Breast epithelium (tissue), 4 donors: Measurements from ENCODE around the gene LMCD1. TPM values are rescaled to one million over a fixed set of nuclear protein-coding genes. Genes with fewer than 3 reads are reported as not detected.

Experiments used
- DNase-seq, 2 donors: peaks; one replicate each; pipeline ENCODE4 v3.0.0-alpha.2; 2019; ENCODE audit warnings: low spot score in 2 of 2
- H3K27ac ChIP-seq, 2 donors: fragments of 200-600 bp; sonication (generic) in 1 of 2; one replicate each; pipeline ENCODE4 v1.5.1; 2016 to 2019; ENCODE audit warnings: mild to moderate bottlenecking in 1 of 2
- H3K27me3 ChIP-seq, 2 donors: fragments of 200-600 bp; sonication (generic) in 1 of 2; one replicate each; pipeline versions ENCODE4 v1.5.1 to v1.6.0; 2017 to 2019; ENCODE audit warnings: control low read depth in 1 of 2, mild to moderate bottlenecking in 1 of 2
- H3K36me3 ChIP-seq: fragments of 200-600 bp; one replicate; pipeline ENCODE4 v1.5.1; 2019
- H3K4me1 ChIP-seq, 2 donors: fragments of 200-600 bp; sonication (generic); one replicate each; pipeline ENCODE4 v1.5.1; 2016 to 2019; ENCODE audit warnings: control low read depth in 1 of 2
- H3K4me3 ChIP-seq, 3 donors: fragments of 200-600 bp; sonication (generic); 1 replicate in 2 of 3; 2 replicates in 1 of 3; pipeline ENCODE4 v1.5.1; 2016 to 2019; ENCODE audit warnings: mild to moderate bottlenecking in 3 of 3, moderate library complexity in 2 of 3
- H3K9me3 ChIP-seq, 2 donors: fragments of 200-600 bp; sonication (generic) in 1 of 2; one replicate each; pipeline ENCODE4 v1.5.1; 2016 to 2019; ENCODE audit warnings: control low read depth in 1 of 2
- CTCF ChIP-seq, 3 donors: fragments of 450-650 bp; IDR thresholded peaks; one replicate each; pipeline ENCODE4 v1.5.1; 2016 to 2017; ENCODE audit warnings: antibody characterized with exemption in 3 of 3, mild to moderate bottlenecking in 3 of 3, moderate library complexity in 3 of 3
- POLR2A ChIP-seq: fragments of 450-650 bp; IDR thresholded peaks from one replicate; pipeline ENCODE4 v1.6.1; 2016; ENCODE audit warnings: antibody characterized with exemption, mild to moderate bottlenecking, moderate library complexity
- POLR2AphosphoS5 ChIP-seq, 3 donors: sonication (generic); formaldehyde crosslinking; IDR thresholded peaks; one replicate each; pipeline ENCODE4 v1.6.1; 2017; ENCODE audit warnings: antibody characterized with exemption in 3 of 3
- intact Hi-C: fragments of 100-400 bp; cut with DNase I; formaldehyde crosslinking; loops from one replicate; pipeline ENCODE4 v1.15.1; 2023; ENCODE audit warnings: low total_unique reads
- total RNA-seq, 3 donors: library from RNA; depleted of rRNA; stranded (reverse); fragments of >200 nt; gene quantifications; one replicate each; pipeline ENCODE4 v1.1.0, GENCODE V29; 2016

LMCD1 gene
- total RNA-seq, 3 donors from 2014 or later: 53.0 to 228 (median 105) TPM

DNA sequence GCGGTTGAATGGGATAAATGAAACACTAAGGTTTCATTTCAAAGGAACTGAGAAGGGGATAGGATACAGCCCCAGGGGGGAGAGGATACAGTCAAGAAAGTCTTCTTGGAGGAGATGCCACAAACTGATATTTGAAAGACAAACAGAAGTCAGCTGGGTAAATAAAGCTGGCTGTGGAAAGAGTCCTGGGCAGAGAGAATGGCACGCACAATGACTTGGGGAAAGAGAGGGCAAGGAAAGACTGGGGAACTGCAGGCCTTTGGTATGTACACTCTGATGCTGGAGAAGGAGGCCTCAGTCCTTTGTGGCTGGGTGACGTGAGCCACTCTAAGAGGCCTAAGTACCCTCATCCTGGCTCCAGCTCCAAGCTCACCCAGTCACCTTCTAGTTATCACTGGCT is 45.2 kb upstream of the LMCD1 start:
- Histone ChIP-seq H3K4me3 (no peak overlapping the region), H3K9me3 (no peaks in the 10 kb centered on the region), H3K27ac (peak overlapping the region; percentile 43 to 64), H3K4me1 (no peaks in the 10 kb centered on the region), H3K36me3 (no peaks in the 10 kb centered on the region), H3K27me3 (no peaks in the 10 kb centered on the region)
- intact Hi-C loops: no loop called here
- TF ChIP-seq CTCF (IDR thresholded peaks at IDR 0.05) (no peak), POLR2AphosphoS5 (IDR thresholded peaks at IDR 0.05) (no peak), POLR2A (no peak)
- no peak for DNase-seq

- H3K9me3 ChIP-seq: no peaks in the 10 kb centered on the region
- peak overlapping the region; percentile 43 to 64 for H3K27ac ChIP-seq
- H3K4me3 ChIP-seq: no peak overlapping the region
- H3K27me3 ChIP-seq: no peaks in the 10 kb centered on the region
- H3K36me3 ChIP-seq: no peaks in the 10 kb centered on the region
- H3K4me1 ChIP-seq: no peaks in the 10 kb centered on the region
- no peak for DNase-seq
- intact Hi-C loops: no loop called here
- TF ChIP-seq POLR2AphosphoS5 (IDR thresholded peaks at IDR 0.05): no peak
- TF ChIP-seq CTCF (IDR thresholded peaks at IDR 0.05): no peak
- no peak for TF ChIP-seq POLR2A
These were observed 44.6 kb upstream of the LMCD1 start for GRCh38 chr3:8457039-8457438.

DNA sequence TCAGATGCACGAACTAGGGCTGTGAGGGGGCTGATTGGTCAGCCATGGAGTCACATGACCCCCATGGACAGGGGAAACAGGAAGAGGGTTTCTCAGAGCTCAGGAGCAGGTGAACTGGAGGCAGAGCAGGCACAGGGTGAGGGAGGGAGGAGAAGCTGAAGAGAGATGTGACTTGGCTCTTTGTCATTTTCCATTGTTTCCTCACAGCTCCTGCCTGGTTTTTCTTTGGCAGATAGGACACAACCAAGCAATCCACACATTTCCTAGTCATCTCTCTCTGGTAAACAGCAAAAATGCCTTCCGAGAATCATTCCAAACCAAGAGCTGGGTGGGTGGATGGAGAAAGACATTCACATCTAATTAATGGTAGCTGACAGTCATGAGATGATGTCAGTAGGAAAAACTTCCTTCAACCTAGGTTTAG is 43.4 kb upstream of the LMCD1 start:
- no peak overlapping the region for H3K4me3 ChIP-seq
- no peaks in the 10 kb centered on the region for H3K27me3 ChIP-seq
- no peak for DNase-seq
- no peaks in the 10 kb centered on the region for H3K4me1 ChIP-seq
- no peaks in the 10 kb centered on the region for H3K36me3 ChIP-seq
- H3K9me3 ChIP-seq: no peaks in the 10 kb centered on the region
- TF ChIP-seq CTCF (IDR thresholded peaks at IDR 0.05) (no peak), POLR2AphosphoS5 (IDR thresholded peaks at IDR 0.05) (no peak), POLR2A (no peak)
- intact Hi-C loops: no loop called here
- peak overlapping the region; percentile 66 to 84 for H3K27ac ChIP-seq

DNA sequence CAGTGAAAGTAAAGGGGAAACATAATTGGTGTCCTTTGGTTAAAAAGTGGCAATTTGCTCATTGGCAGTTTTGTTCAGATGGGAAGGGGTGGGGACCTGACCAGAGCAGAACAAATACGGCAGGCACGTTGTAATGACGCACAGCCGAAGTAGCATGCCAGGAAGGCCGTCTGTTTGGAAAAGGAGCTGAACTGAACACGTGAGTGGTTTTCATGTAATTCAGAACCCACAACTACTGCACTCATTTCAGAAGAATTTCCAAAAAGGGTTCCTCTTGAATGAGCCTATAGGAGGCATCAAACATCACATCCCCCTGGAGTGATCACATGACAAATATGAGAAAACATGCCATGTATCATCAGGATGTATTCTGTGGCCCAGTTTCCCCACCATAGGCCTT is 42.9 kb upstream of the LMCD1 start:
- Histone ChIP-seq H3K36me3 (no peaks in the 10 kb centered on the region), H3K9me3 (no peaks in the 10 kb centered on the region), H3K27ac (peak overlapping the region; percentile 66 to 84), H3K4me3 (no peak overlapping the region), H3K4me1 (no peaks in the 10 kb centered on the region), H3K27me3 (no peaks in the 10 kb centered on the region)
- no peak for DNase-seq
- intact Hi-C loops: no loop called here
- TF ChIP-seq POLR2A (no peak), POLR2AphosphoS5 (IDR thresholded peaks at IDR 0.05) (no peak), CTCF (IDR thresholded peaks at IDR 0.05) (no peak)

GRCh38 chr3:8460050-8460708 is 41.4 kb upstream of the LMCD1 start:
- no peaks in the 10 kb centered on the region for H3K9me3 ChIP-seq
- H3K36me3 ChIP-seq: no peaks in the 10 kb centered on the region
- no peaks in the 10 kb centered on the region for H3K4me1 ChIP-seq
- H3K4me3 ChIP-seq: no peak overlapping the region
- intact Hi-C loops: no loop called here
- H3K27me3 ChIP-seq: no peaks in the 10 kb centered on the region
- no peak for TF ChIP-seq POLR2AphosphoS5 (IDR thresholded peaks at IDR 0.05)
- no peak for TF ChIP-seq POLR2A
- TF ChIP-seq CTCF (IDR thresholded peaks at IDR 0.05): no peak
- peak overlapping the region in 1 of 2 donors; percentile 84 for H3K27ac ChIP-seq
- no peak for DNase-seq
